Loucy (cell line): Measurements from ENCODE around the gene MYO3A.
A peak's percentile ranks its signal among the peaks of the same experiment; 100 is the strongest.

ENCODE experiments used
- H2AFZ ChIP-seq: fragments of 200-600 bp; sonication (generic); 2 replicates; pipeline ENCODE4 v1.6.0; 2016; ENCODE audit warnings: antibody characterized with exemption, mild to moderate bottlenecking, low read length, moderate library complexity
- H3F3A ChIP-seq: fragments of 200-600 bp; 2 replicates; pipeline ENCODE4 v1.6.0; 2016; ENCODE audit warnings: antibody characterized with exemption, low read depth, mild to moderate bottlenecking
- H3K27me3 ChIP-seq: fragments of 200-600 bp; sonication (generic); 2 replicates; pipeline ENCODE4 v1.6.1; 2014; ENCODE audit warnings: low read length, mild to moderate bottlenecking; ENCODE audit not compliant: insufficient read depth, poor library complexity, severe bottlenecking
- H3K36me3 ChIP-seq: fragments of 200-600 bp; sonication (generic); 2 replicates; pipeline ENCODE4 v1.6.1; 2016; ENCODE audit warnings: low read length; ENCODE audit not compliant: insufficient read depth
- H3K4me1 ChIP-seq: fragments of 200-600 bp; sonication (generic); 2 replicates; pipeline ENCODE4 v1.5.1; 2014; ENCODE audit warnings: low read length, mild to moderate bottlenecking; ENCODE audit not compliant: insufficient read depth, poor library complexity, severe bottlenecking
- H3K4me2 ChIP-seq: fragments of 200-600 bp; sonication (generic); 2 replicates; pipeline ENCODE4 v1.6.0; 2014; ENCODE audit warnings: antibody characterized with exemption, low read length, low read depth, mild to moderate bottlenecking; ENCODE audit not compliant: poor library complexity, severe bottlenecking
- H3K4me3 ChIP-seq: fragments of 200-600 bp; sonication (generic); 2 replicates; pipeline ENCODE4 v1.5.1; 2014; ENCODE audit warnings: low read length, mild to moderate bottlenecking, mixed read lengths; ENCODE audit not compliant: poor library complexity, severe bottlenecking
- H3K79me2 ChIP-seq: fragments of 200-600 bp; sonication (generic); 2 replicates; pipeline ENCODE4 v1.6.1; 2014; ENCODE audit warnings: low read length; ENCODE audit not compliant: insufficient read depth
- H3K9ac ChIP-seq: fragments of 200-600 bp; sonication (generic); 2 replicates; pipeline ENCODE4 v1.6.0; 2014; ENCODE audit warnings: mild to moderate bottlenecking, low read depth, low read length, moderate library complexity; ENCODE audit not compliant: poor library complexity, severe bottlenecking
- H3K9me2 ChIP-seq: fragments of 200-600 bp; sonication (generic); replicated peaks from 2 replicates; pipeline ENCODE4 v1.6.1; 2016; ENCODE audit warnings: low read depth, low read length, mixed read lengths
- H3K9me3 ChIP-seq: fragments of 200-600 bp; sonication (generic); 2 replicates; pipeline ENCODE4 v1.6.1; 2014; ENCODE audit warnings: mild to moderate bottlenecking, antibody characterized with exemption, low read length, low read depth; ENCODE audit not compliant: insufficient read depth
- H4K20me1 ChIP-seq: fragments of 200-600 bp; sonication (generic); 2 replicates; pipeline ENCODE4 v1.6.0; 2014; ENCODE audit warnings: antibody characterized with exemption, low read length, mild to moderate bottlenecking; ENCODE audit not compliant: insufficient read depth, poor library complexity, severe bottlenecking
- EZH2phosphoT487 ChIP-seq: fragments of 200-600 bp; IDR thresholded peaks from 2 replicates; pipeline ENCODE4 v1.6.1; 2018; ENCODE audit warnings: antibody characterized with exemption, mild to moderate bottlenecking, moderate library complexity, borderline replicate concordance
- TF ChIP-seq, protein P1 (sequence below): fragments of 200-600 bp; sonication (generic); conservative IDR thresholded peaks from 2 replicates; pipeline ENCODE4 v1.5.1; 2014; ENCODE audit warnings: mild to moderate bottlenecking, antibody characterized with exemption, low read length

Gene MYO3A

DNA sequence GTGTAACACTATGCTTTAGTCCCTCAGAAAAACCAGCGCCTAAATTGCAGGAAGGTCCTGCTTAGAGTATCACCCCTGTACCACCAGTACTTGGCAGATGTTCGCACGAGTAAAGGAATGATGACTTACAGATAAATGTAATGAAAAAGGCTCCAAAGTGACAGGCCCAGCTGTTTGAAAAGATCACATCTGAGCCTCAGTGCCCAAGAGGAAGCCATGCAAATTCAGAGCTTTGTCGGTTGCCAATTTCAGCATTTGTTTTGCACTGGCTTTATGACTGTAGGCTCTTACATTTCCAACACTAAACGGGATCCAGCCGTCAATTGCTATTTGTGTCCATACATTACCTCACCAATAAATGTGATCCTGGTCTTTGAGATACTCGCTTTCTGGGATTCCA, 222.0 kb downstream of the MYO3A start:
- Histone ChIP-seq H2AFZ (no peak overlapping the region), H3K9me2 (no peaks in the 10 kb centered on the region), H4K20me1 (no peaks in the 10 kb centered on the region), H3K27me3 (no peaks in the 10 kb centered on the region), H3K36me3 (no peaks in the 10 kb centered on the region), H3K4me3 (no peak overlapping the region), H3K4me2 (no peak overlapping the region), H3K9ac (no peak overlapping the region), H3K79me2 (no peaks in the 10 kb centered on the region), H3K4me1 (no peaks in the 10 kb centered on the region), H3K9me3 (no peaks in the 10 kb centered on the region), H3F3A (no peaks in the 10 kb centered on the region)
- TF ChIP-seq, protein P1, sequence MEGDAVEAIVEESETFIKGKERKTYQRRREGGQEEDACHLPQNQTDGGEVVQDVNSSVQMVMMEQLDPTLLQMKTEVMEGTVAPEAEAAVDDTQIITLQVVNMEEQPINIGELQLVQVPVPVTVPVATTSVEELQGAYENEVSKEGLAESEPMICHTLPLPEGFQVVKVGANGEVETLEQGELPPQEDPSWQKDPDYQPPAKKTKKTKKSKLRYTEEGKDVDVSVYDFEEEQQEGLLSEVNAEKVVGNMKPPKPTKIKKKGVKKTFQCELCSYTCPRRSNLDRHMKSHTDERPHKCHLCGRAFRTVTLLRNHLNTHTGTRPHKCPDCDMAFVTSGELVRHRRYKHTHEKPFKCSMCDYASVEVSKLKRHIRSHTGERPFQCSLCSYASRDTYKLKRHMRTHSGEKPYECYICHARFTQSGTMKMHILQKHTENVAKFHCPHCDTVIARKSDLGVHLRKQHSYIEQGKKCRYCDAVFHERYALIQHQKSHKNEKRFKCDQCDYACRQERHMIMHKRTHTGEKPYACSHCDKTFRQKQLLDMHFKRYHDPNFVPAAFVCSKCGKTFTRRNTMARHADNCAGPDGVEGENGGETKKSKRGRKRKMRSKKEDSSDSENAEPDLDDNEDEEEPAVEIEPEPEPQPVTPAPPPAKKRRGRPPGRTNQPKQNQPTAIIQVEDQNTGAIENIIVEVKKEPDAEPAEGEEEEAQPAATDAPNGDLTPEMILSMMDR = no peak
- no peak for TF ChIP-seq EZH2phosphoT487

DNA sequence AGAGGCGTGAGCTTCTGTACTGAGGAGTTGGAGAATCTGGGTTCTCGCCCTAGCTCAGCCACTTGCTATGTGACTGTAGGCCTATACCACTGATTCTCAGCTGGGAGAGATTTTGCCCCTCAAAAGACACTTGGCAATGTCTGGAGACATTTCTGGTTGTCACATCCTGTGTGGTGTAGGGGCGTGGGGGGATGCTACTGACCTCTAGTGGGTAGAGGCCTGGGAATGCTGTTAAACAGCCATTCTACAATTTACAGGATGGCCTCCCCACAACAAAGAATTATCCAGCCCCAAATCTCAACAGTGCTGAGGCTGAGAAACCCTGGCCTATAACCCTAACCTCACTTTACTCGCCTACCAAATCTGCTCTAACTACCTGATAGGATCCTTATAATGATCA, 223.7 kb downstream of the MYO3A start:
- H3K36me3 ChIP-seq = no peaks in the 10 kb centered on the region
- H3K9ac ChIP-seq = no peak overlapping the region
- no peaks in the 10 kb centered on the region for H3K79me2 ChIP-seq
- no peaks in the 10 kb centered on the region for H4K20me1 ChIP-seq
- H3K27me3 ChIP-seq = no peaks in the 10 kb centered on the region
- H2AFZ ChIP-seq = no peak overlapping the region
- no peak overlapping the region for H3K4me3 ChIP-seq
- no peak for TF ChIP-seq EZH2phosphoT487
- TF ChIP-seq, protein P1 = peak; percentile 34
- no peaks in the 10 kb centered on the region for H3K9me2 ChIP-seq
- no peaks in the 10 kb centered on the region for H3F3A ChIP-seq
- H3K4me2 ChIP-seq = no peak overlapping the region
- H3K4me1 ChIP-seq = no peaks in the 10 kb centered on the region
- H3K9me3 ChIP-seq = no peaks in the 10 kb centered on the region

DNA sequence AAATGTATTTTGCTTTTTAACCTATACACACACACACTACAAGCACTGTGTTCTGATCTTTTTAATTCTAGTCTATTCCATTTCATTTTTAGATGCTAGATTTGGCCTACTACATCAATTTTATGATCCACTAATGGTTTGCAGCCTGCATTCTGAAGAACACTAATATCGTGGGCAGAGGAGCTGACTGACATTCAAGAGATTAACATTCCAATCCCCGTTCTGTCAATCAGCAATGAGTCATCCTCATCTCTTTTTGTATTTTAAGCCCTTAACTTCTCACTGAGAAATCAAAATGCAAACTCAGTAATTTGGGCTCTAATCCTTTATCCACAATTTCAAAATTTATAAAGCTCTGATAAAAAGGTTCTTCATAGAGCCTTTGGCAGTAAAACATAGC, 235.4 kb downstream of the MYO3A start:
- no peak overlapping the region for H2AFZ ChIP-seq
- no peaks in the 10 kb centered on the region for H3K36me3 ChIP-seq
- no peaks in the 10 kb centered on the region for H3K9me3 ChIP-seq
- no peaks in the 10 kb centered on the region for H3K4me1 ChIP-seq
- no peaks in the 10 kb centered on the region for H3K27me3 ChIP-seq
- TF ChIP-seq EZH2phosphoT487 = no peak
- TF ChIP-seq, protein P1 = no peak
- H3K9me2 ChIP-seq = no peaks in the 10 kb centered on the region
- no peak overlapping the region for H3K4me3 ChIP-seq
- no peak overlapping the region for H3K9ac ChIP-seq
- H3F3A ChIP-seq = no peaks in the 10 kb centered on the region
- H3K79me2 ChIP-seq = no peaks in the 10 kb centered on the region
- H4K20me1 ChIP-seq = no peaks in the 10 kb centered on the region
- H3K4me2 ChIP-seq = no peak overlapping the region
